SK-N-SH treated with all-trans-retinoic acid at 6 μM for 48 hours (cell line): Measurements from ENCODE around the gene LITAF.
"Not testable (repeated sequence)": the region's sequence is repeated elsewhere in the genome, so short reads cannot be mapped to it uniquely, and the experiment has no call there.

Source experiments
- ATAC-seq: fragments of 200-7000 bp; cut with Tn5 transposase; 3 replicates; pipeline ENCODE4 v1.9.1; 2020; ENCODE audit warnings: mild to moderate bottlenecking, moderate library complexity
- BACH2 ChIP-seq: fragments of 250-450 bp; sonication (Bioruptor Pico); IDR thresholded peaks from 2 replicates; pipeline ENCODE4 v1.9.0; 2021; ENCODE audit warnings: mild to moderate bottlenecking, borderline replicate concordance
- CREB5 ChIP-seq: fragments of 250-450 bp; sonication (Bioruptor Pico); IDR thresholded peaks from 2 replicates; pipeline ENCODE4 v1.5.1; 2020; ENCODE audit warnings: low read depth, mild to moderate bottlenecking, moderate library complexity
- CSDC2 ChIP-seq: fragments of 250-450 bp; sonication (Bioruptor Pico); IDR thresholded peaks from 2 replicates; pipeline ENCODE4 v1.5.0; 2020; ENCODE audit warnings: mild to moderate bottlenecking, moderate library complexity
- CSRNP3 ChIP-seq: fragments of 250-450 bp; sonication (Bioruptor Pico); IDR thresholded peaks from 2 replicates; pipeline ENCODE4 v1.5.1; 2021; ENCODE audit warnings: mild to moderate bottlenecking, moderate library complexity
- ESRRG ChIP-seq: fragments of 250-450 bp; sonication (Bioruptor Pico); IDR thresholded peaks from 2 replicates; pipeline ENCODE4 v1.6.1; 2021; ENCODE audit warnings: mild to moderate bottlenecking
- ISL1 ChIP-seq: fragments of 250-450 bp; sonication (Bioruptor Pico); IDR thresholded peaks from 2 replicates; pipeline ENCODE4 v2.1.2; 2022; ENCODE audit warnings: mild to moderate bottlenecking, moderate library complexity
- PATZ1 ChIP-seq: fragments of 250-450 bp; sonication (Bioruptor Pico); IDR thresholded peaks from 2 replicates; pipeline ENCODE4 v1.8.0; 2020; ENCODE audit warnings: mild to moderate bottlenecking, moderate library complexity, borderline replicate concordance
- PPARA ChIP-seq: fragments of 250-450 bp; sonication (Bioruptor Pico); IDR thresholded peaks from 2 replicates; pipeline ENCODE4 v1.5.0; 2020; ENCODE audit warnings: mild to moderate bottlenecking, borderline replicate concordance
- RARB ChIP-seq: fragments of 250-450 bp; sonication (Bioruptor Pico); IDR thresholded peaks from 2 replicates; pipeline ENCODE4 v1.8.0; 2021; ENCODE audit warnings: mild to moderate bottlenecking, moderate library complexity
- SNAI2 ChIP-seq: fragments of 250-450 bp; sonication (Bioruptor Pico); IDR thresholded peaks from 2 replicates; pipeline ENCODE4 v1.5.0; 2020; ENCODE audit warnings: mild to moderate bottlenecking, moderate library complexity
- TCF4 ChIP-seq: fragments of 250-450 bp; sonication (Bioruptor Pico); IDR thresholded peaks from 2 replicates; pipeline ENCODE4 v1.8.0; 2021; ENCODE audit warnings: mild to moderate bottlenecking, moderate library complexity, borderline replicate concordance
- TOX ChIP-seq: fragments of 250-450 bp; sonication (Bioruptor Pico); IDR thresholded peaks from 2 replicates; pipeline ENCODE4 v1.8.0; 2021; ENCODE audit warnings: mild to moderate bottlenecking, moderate library complexity, borderline replicate concordance
- TSHZ2 ChIP-seq: fragments of 250-450 bp; sonication (Bioruptor Pico); IDR thresholded peaks from 2 replicates; pipeline ENCODE4 v1.5.0; 2020; ENCODE audit warnings: mild to moderate bottlenecking, moderate library complexity
- ZC3H10 ChIP-seq: fragments of 250-450 bp; sonication (Bioruptor Pico); IDR thresholded peaks from 2 replicates; pipeline ENCODE4 v1.5.1; 2021; ENCODE audit warnings: mild to moderate bottlenecking, moderate library complexity
- ZFP3 ChIP-seq: fragments of 250-450 bp; sonication (Bioruptor Pico); IDR thresholded peaks from 2 replicates; pipeline ENCODE4 v1.5.0; 2020; ENCODE audit warnings: mild to moderate bottlenecking, moderate library complexity
- ZFP30 ChIP-seq: fragments of 450-650 bp; formaldehyde crosslinking; IDR thresholded peaks from 2 replicates; pipeline ENCODE4 v1.5.0; 2022; ENCODE audit warnings: mild to moderate bottlenecking, moderate library complexity
- ZNF565 ChIP-seq: fragments of 450-650 bp; formaldehyde crosslinking; conservative IDR thresholded peaks from 2 replicates; pipeline ENCODE4 v1.5.0; 2020; ENCODE audit warnings: low read depth, mild to moderate bottlenecking, moderate library complexity
- ZNF70 ChIP-seq: fragments of 450-650 bp; formaldehyde crosslinking; IDR thresholded peaks from 2 replicates; pipeline ENCODE4 v1.5.0; 2020; ENCODE audit warnings: mild to moderate bottlenecking, moderate library complexity
- ZNF8 ChIP-seq: fragments of 450-650 bp; formaldehyde crosslinking; IDR thresholded peaks from 2 replicates; pipeline ENCODE4 v1.5.0; 2020; ENCODE audit warnings: mild to moderate bottlenecking, moderate library complexity

The LITAF gene

GRCh38 chr16:11561454-11561805 lies 25.3 kb downstream of the LITAF start:
- TF ChIP-seq ZNF70 (CRISPR knock-in tag) (no peak), ZNF8 (CRISPR knock-in tag) (no peak), ZC3H10 (CRISPR knock-in tag) (no peak), SNAI2 (CRISPR knock-in tag) (no peak), BACH2 (CRISPR knock-in tag) (no peak), PATZ1 (CRISPR knock-in tag) (no peak), ZFP30 (CRISPR knock-in tag) (no peak), CREB5 (CRISPR knock-in tag) (no peak), ISL1 (no peak), TCF4 (CRISPR knock-in tag) (no peak), ESRRG (CRISPR knock-in tag) (no peak), TSHZ2 (CRISPR knock-in tag) (no peak), RARB (no peak)
- TF ChIP-seq, all 23 proteins: peak for 0
- no peak for ATAC-seq

GRCh38 chr16:11560701-11561453 lies 25.8 kb downstream of the LITAF start:
- TF ChIP-seq ZNF70 (CRISPR knock-in tag) (no peak), CREB5 (CRISPR knock-in tag) (no peak), TOX (CRISPR knock-in tag) (no peak), CSRNP3 (no peak), ZFP3 (CRISPR knock-in tag) (no peak)
- ATAC-seq = no peak

GRCh38 chr16:11558308-11558823 lies 28.4 kb downstream of the LITAF start:
- not testable (repeated sequence) for ATAC-seq

- ATAC-seq = no peak
- no peak for TF ChIP-seq CSDC2 (CRISPR knock-in tag)
- no peak for TF ChIP-seq PPARA
- no peak for TF ChIP-seq TSHZ2 (CRISPR knock-in tag)
- no peak for TF ChIP-seq RARB
- TF ChIP-seq BACH2 (CRISPR knock-in tag) = no peak
- TF ChIP-seq ZFP3 (CRISPR knock-in tag) = no peak
- no peak for TF ChIP-seq ZFP30 (CRISPR knock-in tag)
- no peak for TF ChIP-seq CSRNP3
- no peak for TF ChIP-seq SNAI2 (CRISPR knock-in tag)
- no peak for TF ChIP-seq TOX (CRISPR knock-in tag)
- no peak for TF ChIP-seq ZNF565
- TF ChIP-seq ZC3H10 (CRISPR knock-in tag) = no peak
These were observed 28.9 kb downstream of the LITAF start for GRCh38 chr16:11557801-11558200.
